ENCODE data around the gene STX12. TPM values are rescaled to one million over a fixed set of nuclear protein-coding genes. Genes with fewer than 3 reads are reported as not detected.
A peak's percentile ranks its signal among the peaks of the same experiment; 100 is the strongest.

The STX12 gene
- total and polyA plus RNA-seq, 8 donors = 13.6 to 24.3 (median 19.5) TPM

GRCh38 chr1:27762033-27762432, 11.0 kb upstream of the STX12 start:
- H3K9me3 ChIP-seq = no peaks in the 10 kb centered on the region
- FAIRE-seq (no peak), ATAC-seq (no peak), DNase-seq (no peak)
- no peak overlapping the region for H3K27ac ChIP-seq
- H3K4me1 ChIP-seq = no peaks in the 10 kb centered on the region
- no peak for TF ChIP-seq CTCF (IDR thresholded peaks at IDR 0.05)
- no peak overlapping the region for H3K4me3 ChIP-seq
- H3K27me3 ChIP-seq = no peaks in the 10 kb centered on the region
- intact Hi-C loops (cut with DNase I) = no loop called here
- 89 to 95% methylated on average over 1 of the region's 1 CpG for WGBS, 2 donors
- H3K36me3 ChIP-seq = peaks cover 0 to 8% (median 0%) of the 10 kb centered on the region in 3 donors

GRCh38 chr1:27763358-27763757, 9.7 kb upstream of the STX12 start:
- no peaks in the 10 kb centered on the region for H3K27me3 ChIP-seq
- 93 to 96% methylated on average over 4 of the region's 4 CpGs for WGBS, 2 donors
- no peak for TF ChIP-seq CTCF (IDR thresholded peaks at IDR 0.05)
- FAIRE-seq = no peak
- no peaks in the 10 kb centered on the region for H3K9me3 ChIP-seq
- no peak overlapping the region for H3K27ac ChIP-seq
- H3K4me1 ChIP-seq = no peaks in the 10 kb centered on the region
- H3K4me3 ChIP-seq = no peak overlapping the region
- peaks cover 0 to 8% (median 0%) of the 10 kb centered on the region in 3 donors for H3K36me3 ChIP-seq
- intact Hi-C loops (cut with DNase I) = no loop called here
- no peak for DNase-seq
- ATAC-seq = no peak

GRCh38 chr1:27770293-27770830, 2.7 kb upstream of the STX12 start:
- no peak for ATAC-seq
- H3K27ac ChIP-seq = no peak overlapping the region
- no peaks in the 10 kb centered on the region for H3K27me3 ChIP-seq
- 29 to 32% methylated on average over 2 of the region's 2 CpGs for WGBS, 2 donors
- intact Hi-C loops (cut with DNase I) = no loop called here
- H3K36me3 ChIP-seq = no peaks in the 10 kb centered on the region
- TF ChIP-seq CTCF (IDR thresholded peaks at IDR 0.05) = no peak
- no peak overlapping the region for H3K4me3 ChIP-seq
- no peaks in the 10 kb centered on the region for H3K9me3 ChIP-seq
- DNase-seq = no peak
- peaks cover 4 to 16% (median 12%) of the 10 kb centered on the region in 3 donors for H3K4me1 ChIP-seq
- FAIRE-seq = no peak

- FAIRE-seq (no peak), DNase-seq (no peak), ATAC-seq (no peak)
- TF ChIP-seq CTCF (IDR thresholded peaks at IDR 0.05) = no peak
- Histone ChIP-seq H3K27ac (peak overlapping the region in 3 of 4 donors; percentile 40 to 86 (median 78)), H3K36me3 (no peaks in the 10 kb centered on the region), H3K27me3 (no peaks in the 10 kb centered on the region), H3K9me3 (no peaks in the 10 kb centered on the region), H3K4me3 (peak overlapping the region; percentile 71 to 95 (median 88)), H3K4me1 (peaks cover 4 to 16% (median 12%) of the 10 kb centered on the region in 3 donors)
- WGBS, 2 donors = 23 to 25% methylated on average over 18 of the region's 18 CpGs
- intact Hi-C loops (cut with DNase I) = no loop called here
Observed at GRCh38 chr1:27772036-27772931, 735 bp upstream of the STX12 start.

Measured in pancreas (tissue), 10 donors.